NCI-H2081 treated with DMSO at 0.1 percent for 48 hours (cell line): ENCODE measurements around the gene TMEM8B.
"Not testable (repeated sequence)": the region's sequence is repeated elsewhere in the genome, so short reads cannot be mapped to it uniquely, and the experiment has no call there.

Experiments
- DNase-seq: peaks from one replicate; lab custom pipeline; 2025; lab: John Stamatoyannopoulos, UW

TMEM8B gene

GRCh38 chr9:35867538-35867937 lies 38.5 kb downstream of the TMEM8B start:
- DNase-seq, result no peak

- DNase-seq, result no peak
Measured at GRCh38 chr9:35868933-35869332, 39.9 kb downstream of the TMEM8B start.

GRCh38 chr9:35869621-35870216 lies 40.7 kb downstream of the TMEM8B start:
- no peak for DNase-seq

DNA sequence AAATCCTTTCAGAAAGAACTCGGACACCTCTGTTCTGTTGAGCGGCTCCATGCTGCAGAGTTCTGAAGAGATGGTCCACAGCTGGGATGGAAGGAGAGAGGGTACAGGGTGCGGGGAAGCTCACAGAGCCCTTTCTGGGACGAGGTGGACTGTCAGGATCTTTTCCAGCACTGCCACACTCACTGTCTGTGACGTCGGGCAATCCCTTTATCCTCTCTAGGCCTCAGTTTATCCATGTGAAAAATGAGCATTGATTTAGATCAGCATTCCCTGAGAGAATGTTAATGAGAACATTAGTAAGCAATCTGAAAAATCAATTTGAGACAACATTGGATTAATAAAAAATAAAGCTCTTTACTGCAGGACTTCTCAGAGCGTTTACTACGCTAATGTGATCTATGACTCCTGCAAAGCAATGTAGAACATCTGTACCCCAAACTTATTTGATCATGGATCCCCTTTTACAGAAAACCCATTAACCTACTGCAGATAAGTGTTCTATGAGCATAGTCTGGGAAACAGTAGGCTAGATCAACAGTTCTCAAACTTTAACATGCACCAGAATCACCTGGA lies 41.4 kb downstream of the TMEM8B start, which contains the start of gene OR13J1:
TSS of gene OR13J1 (minus strand) at position 51 of the 573 bp plus-strand sequence. CDS start at position 51, 0 bp downstream.
- DNase-seq, result no peak

DNA sequence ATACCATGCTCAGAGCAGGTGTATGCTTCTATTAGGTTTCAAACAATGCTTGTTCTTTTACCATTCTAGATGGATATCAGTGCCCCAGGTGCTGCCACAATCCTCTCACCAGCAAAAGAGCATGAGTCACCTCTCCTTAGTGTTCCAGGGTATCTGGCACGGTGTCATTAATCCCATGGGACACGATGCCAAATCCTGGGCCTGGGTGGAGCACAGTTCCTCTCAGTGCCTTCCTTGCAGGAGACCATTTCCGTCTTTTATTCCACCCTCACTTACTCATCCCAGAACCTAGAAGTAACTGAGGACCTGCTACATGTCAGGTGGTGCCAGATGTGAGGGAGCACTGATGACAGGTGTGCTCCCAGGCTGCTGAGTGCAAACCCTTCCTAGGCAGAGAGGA lies 42.5 kb downstream of the TMEM8B start:
- DNase-seq, result no peak

- DNase-seq, result no peak
Measured at GRCh38 chr9:35872505-35872904, 43.5 kb downstream of the TMEM8B start.

- DNase-seq, result peak; percentile 23
Measured at GRCh38 chr9:35882263-35882848, 53.3 kb downstream of the TMEM8B start.

DNA sequence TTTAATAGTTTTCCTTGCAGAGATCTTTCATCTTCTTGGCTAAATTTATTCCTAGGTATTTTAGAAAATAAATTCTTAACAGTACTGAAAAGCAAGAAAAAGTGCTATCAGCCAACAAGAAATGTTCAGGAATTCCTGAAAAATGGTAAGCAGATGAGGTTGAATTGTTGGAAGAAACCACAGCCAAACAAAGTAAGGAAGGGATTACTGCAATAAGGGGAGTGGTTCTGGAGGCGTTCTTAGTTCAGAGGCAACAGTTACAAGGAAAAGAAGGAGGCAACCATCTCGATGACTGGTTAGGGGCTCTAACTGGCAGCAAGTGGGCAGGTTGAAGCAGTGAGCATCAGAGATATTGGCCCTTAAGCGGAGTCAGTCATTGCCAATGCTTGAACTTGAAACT lies 54.0 kb downstream of the TMEM8B start:
- DNase-seq, result no peak

DNA sequence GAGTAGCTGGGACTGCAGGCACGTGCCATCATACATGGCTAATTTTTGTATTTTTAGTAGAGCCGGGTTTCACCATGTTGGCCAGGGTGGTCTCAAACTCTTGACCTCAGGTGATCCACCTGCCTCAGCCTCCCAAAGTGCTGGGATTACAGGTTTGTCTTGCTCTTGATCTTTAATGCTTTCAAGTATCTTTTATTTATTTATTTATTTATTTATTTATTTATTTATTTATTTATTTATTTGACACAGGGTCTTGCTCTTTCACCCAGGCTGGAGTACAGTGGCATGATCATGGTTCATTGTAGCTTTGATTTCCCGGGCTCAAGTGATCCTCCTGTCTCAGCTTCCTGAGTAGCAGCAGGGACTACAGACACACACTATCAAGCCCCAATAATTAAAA lies 55.9 kb downstream of the TMEM8B start:
- DNase-seq, result not testable (repeated sequence)

- no peak for DNase-seq
Measured at GRCh38 chr9:35891646-35892045, 62.6 kb downstream of the TMEM8B start.

DNA sequence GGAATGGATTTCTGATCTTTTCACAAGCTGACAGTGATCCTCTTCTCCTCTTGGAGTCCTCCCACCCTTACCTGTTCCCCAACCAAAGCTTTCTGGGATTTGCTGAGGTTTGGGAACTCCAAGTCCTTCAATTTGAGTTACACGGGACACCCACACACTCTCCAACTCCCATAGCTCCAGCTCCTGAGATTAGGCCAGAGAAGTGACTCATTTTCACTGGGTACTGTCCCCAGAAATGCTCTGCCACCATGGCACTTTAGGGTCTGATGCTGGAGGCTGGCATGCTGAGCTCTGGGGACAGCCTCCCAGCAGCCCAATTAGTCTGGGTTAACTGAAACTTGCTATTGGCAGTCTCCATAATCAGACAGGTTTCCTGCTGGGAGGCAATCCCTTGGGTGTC lies 63.0 kb downstream of the TMEM8B start:
- no peak for DNase-seq

- DNase-seq, result no peak
Measured at GRCh38 chr9:35896570-35896969, 67.5 kb downstream of the TMEM8B start.

GRCh38 chr9:35897376-35898099 lies 68.5 kb downstream of the TMEM8B start:
- DNase-seq, result not testable (repeated sequence)

GRCh38 chr9:35898337-35898736 lies 69.3 kb downstream of the TMEM8B start:
- no peak for DNase-seq

GRCh38 chr9:35899021-35899420 lies 70.0 kb downstream of the TMEM8B start:
- DNase-seq, result no peak

- DNase-seq, result peak; percentile 18
Measured at GRCh38 chr9:35903049-35903448, 74.0 kb downstream of the TMEM8B start.

GRCh38 chr9:35904338-35904737 lies 75.3 kb downstream of the TMEM8B start:
- no peak for DNase-seq

GRCh38 chr9:35905051-35905781 lies 76.2 kb downstream of the TMEM8B start:
- DNase-seq, result no peak

DNA sequence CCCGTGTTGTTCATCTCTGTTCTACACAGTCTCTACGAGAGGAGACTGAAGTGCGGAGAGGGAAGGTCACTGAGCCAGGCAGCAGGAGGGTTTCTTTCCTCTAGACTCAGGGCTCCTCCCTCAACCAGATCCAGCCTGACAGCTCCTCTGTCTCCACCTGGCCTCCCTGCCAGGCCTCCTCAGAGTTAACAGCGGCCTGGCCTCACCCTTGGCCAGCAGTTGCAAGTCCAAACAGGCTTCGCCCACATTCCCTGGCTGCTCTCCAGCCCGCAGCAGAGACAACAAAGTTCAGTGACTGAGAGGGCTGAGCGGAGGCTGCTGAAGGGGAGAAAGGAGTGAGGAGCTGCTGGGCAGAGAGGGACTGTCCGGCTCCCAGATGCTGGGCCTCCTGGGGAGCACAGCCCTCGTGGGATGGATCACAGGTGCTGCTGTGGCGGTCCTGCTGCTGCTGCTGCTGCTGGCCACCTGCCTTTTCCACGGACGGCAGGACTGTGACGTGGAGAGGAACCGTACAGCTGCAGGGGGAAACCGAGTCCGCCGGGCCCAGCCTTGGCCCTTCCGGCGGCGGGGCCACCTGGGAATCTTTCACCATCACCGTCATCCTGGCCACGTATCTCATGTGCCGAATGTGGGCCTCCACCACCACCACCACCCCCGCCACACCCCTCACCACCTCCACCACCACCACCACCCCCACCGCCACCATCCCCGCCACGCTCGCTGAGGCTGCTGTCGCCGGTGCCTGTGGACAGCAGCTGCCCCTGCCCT lies 77.1 kb downstream of the TMEM8B start, which contains the start of gene HRCT1:
TSS of gene HRCT1 (plus strand) at position 291 of the 768 bp plus-strand sequence. CDS start at position 377, 86 bp downstream.
- DNase-seq, result no peak

- DNase-seq, result no peak
Measured at GRCh38 chr9:35906923-35907699, 78.1 kb downstream of the TMEM8B start.
